ENCODE results near the gene ZNF592.
A peak's percentile ranks its signal among the peaks of the same experiment; 100 is the strongest.

The ZNF592 gene, protein sequence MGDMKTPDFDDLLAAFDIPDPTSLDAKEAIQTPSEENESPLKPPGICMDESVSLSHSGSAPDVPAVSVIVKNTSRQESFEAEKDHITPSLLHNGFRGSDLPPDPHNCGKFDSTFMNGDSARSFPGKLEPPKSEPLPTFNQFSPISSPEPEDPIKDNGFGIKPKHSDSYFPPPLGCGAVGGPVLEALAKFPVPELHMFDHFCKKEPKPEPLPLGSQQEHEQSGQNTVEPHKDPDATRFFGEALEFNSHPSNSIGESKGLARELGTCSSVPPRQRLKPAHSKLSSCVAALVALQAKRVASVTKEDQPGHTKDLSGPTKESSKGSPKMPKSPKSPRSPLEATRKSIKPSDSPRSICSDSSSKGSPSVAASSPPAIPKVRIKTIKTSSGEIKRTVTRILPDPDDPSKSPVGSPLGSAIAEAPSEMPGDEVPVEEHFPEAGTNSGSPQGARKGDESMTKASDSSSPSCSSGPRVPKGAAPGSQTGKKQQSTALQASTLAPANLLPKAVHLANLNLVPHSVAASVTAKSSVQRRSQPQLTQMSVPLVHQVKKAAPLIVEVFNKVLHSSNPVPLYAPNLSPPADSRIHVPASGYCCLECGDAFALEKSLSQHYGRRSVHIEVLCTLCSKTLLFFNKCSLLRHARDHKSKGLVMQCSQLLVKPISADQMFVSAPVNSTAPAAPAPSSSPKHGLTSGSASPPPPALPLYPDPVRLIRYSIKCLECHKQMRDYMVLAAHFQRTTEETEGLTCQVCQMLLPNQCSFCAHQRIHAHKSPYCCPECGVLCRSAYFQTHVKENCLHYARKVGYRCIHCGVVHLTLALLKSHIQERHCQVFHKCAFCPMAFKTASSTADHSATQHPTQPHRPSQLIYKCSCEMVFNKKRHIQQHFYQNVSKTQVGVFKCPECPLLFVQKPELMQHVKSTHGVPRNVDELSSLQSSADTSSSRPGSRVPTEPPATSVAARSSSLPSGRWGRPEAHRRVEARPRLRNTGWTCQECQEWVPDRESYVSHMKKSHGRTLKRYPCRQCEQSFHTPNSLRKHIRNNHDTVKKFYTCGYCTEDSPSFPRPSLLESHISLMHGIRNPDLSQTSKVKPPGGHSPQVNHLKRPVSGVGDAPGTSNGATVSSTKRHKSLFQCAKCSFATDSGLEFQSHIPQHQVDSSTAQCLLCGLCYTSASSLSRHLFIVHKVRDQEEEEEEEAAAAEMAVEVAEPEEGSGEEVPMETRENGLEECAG (N-terminal part only)

DNA sequence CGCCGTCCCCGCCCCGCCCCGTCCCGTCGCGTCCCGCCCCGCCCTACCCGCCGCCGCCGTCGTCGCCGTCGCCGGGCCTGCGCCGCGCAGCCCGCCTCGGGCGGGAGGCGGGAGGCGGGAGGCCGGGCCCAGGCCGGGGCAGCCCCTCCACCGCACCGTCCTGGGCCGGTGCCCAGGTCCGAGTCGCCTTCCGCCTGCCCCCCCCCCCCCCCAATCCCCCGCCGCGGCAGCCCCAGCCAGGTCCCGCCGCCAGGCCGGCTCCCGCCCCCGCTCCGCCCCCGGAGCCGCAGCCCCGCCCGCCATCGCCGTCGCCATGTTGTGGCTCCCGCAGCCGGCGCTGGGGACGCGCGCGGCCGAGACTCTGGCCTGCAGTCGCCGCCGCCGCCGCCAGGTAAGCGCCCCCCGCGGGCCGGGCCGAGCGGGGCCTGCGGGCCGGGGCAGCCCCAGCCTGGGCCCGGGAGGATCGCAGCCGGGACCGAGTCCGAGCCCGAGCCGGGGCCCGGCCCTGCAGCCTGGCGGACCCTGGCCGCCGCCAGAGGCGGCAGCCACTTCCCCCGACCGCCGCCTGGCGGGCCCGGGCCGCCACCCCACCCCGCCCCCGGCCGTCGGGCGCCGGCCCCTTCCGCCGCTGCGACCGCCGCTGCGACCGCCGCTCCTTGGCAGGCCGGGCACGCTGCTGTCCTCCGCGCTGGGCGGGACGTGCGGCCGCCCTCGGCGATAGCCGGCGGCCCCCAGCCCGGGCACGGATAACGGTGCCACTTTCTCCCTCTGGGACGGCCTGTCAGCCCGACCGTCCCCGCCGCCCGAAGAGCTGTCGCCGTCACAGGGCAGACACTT is at the start of gene ZNF592:
ZNF592 (plus strand) TSS at position 319 of the 837 bp plus-strand sequence. CDS start 34,084 bp downstream, outside the sequence.
- Mint-ChIP-seq H3K27me3 (no peaks in the 10 kb centered on the region), H3K36me3 (peaks cover 5% of the 10 kb centered on the region), H3K9me3 (no peaks in the 10 kb centered on the region), H3K4me3 (peak within 1 kb of the TSS; percentile 90), H3K4me1 (peaks cover 42% of the 10 kb centered on the region), H3K27ac (peak within 1 kb of the TSS; percentile 95)
- DNase-seq (ENCODE audit: low spot score in 2 of 2) (peak; percentile 79 to 88), ATAC-seq (ENCODE audit: low read depth) (peak; percentile 66)

DNA sequence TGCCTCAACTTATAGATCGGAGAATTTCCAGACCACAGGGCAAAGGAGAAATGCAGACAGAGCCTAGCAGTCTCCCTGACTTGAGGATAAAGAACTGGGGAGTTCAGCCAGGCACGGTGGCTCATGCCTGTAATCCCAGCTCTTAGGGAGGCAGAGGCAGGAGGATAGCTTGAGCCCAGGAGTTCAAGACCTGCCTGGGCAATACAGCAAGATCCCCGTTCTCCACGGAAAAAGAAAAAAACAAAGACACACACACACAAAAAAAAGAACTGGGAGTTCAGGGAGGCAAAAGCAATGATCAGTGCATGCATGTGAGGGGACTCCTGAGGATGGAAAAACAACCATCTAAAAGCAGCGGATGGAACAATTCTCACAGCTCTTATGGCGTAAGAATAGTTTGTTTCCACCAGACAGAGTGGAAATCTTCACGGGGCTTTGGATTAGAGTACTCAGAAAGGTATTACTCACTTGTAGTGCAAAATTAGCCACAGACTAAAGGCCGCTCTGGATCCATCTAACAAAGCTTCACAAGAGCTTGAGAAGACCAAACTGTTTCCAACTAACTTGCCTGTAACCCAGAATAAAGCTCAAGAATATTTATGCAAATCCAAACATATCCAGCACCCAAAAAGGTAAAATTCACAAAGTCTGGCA is 48.7 kb upstream of the ZNF592 start:
- no peak overlapping the region for H3K27ac Mint-ChIP-seq

DNA sequence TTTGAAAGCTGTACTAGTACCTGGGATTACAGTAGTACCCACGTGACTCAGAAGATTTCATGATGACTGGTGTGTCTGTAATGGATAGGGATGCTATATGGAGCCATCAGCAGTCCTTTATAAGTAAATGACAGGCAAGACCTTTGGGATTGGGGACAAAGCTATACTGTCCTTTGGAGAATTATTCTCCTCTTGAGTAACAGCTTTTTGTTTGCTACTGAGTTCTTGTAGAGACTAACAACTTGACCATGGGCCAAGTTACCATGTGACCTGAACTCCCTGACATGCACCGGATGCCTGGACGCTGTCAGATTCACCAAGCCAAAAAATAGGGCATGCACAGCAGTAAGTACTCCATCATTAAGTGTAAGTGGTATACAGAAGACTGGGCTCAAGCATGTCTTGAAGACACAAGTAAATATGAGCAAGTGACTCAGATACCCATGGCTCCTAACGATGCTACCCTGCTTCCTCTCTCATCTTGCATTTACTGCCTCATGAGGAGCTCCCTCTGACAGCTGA is 45.4 kb upstream of the ZNF592 start:
- peaks cover 5% of the 10 kb centered on the region for H3K36me3 Mint-ChIP-seq
- DNase-seq (ENCODE audit: low spot score in 2 of 2) = no peak
- H3K27ac Mint-ChIP-seq = peak overlapping the region; percentile 53
- peaks cover 37% of the 10 kb centered on the region for H3K4me1 Mint-ChIP-seq
- no peaks in the 10 kb centered on the region for H3K9me3 Mint-ChIP-seq
- no peak for ATAC-seq (ENCODE audit: low read depth)
- no peaks in the 10 kb centered on the region for H3K27me3 Mint-ChIP-seq
- H3K4me3 Mint-ChIP-seq = no peak overlapping the region

More for the DNA sequence above, 48.7 kb upstream of the ZNF592 start:
- H3K27me3 Mint-ChIP-seq = no peaks in the 10 kb centered on the region
- no peak overlapping the region for H3K4me3 Mint-ChIP-seq
- DNase-seq (ENCODE audit: low spot score in 2 of 2) = no peak
- no peak for ATAC-seq (ENCODE audit: low read depth)
- H3K9me3 Mint-ChIP-seq = no peaks in the 10 kb centered on the region
- peaks cover 39% of the 10 kb centered on the region for H3K4me1 Mint-ChIP-seq
- H3K36me3 Mint-ChIP-seq = peaks cover 4% of the 10 kb centered on the region

DNA sequence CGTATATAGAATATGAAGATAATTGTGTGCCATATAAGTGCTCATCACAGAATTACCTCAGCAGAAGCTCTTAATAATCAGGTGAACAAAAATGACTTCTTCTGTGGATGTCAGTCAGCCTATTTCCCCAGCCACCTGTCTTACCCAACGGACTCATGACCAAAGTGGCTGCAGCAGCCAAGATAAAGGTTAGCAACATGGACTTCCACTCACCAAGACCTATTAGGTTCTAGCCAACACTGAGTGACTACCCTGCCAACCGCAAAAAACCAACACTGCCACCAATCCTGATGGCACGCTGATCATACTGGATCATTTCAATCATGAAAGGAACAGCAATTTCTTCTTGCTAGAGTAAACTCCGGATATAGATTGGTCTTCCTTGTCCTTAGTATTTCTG is 44.6 kb upstream of the ZNF592 start:
- Mint-ChIP-seq H3K9me3 (no peaks in the 10 kb centered on the region), H3K27me3 (no peaks in the 10 kb centered on the region), H3K27ac (peak overlapping the region; percentile 16), H3K4me3 (no peak overlapping the region), H3K4me1 (peaks cover 38% of the 10 kb centered on the region), H3K36me3 (peaks cover 6% of the 10 kb centered on the region)
- ATAC-seq (ENCODE audit: low read depth) (no peak), DNase-seq (ENCODE audit: low spot score in 2 of 2) (no peak)

DNA sequence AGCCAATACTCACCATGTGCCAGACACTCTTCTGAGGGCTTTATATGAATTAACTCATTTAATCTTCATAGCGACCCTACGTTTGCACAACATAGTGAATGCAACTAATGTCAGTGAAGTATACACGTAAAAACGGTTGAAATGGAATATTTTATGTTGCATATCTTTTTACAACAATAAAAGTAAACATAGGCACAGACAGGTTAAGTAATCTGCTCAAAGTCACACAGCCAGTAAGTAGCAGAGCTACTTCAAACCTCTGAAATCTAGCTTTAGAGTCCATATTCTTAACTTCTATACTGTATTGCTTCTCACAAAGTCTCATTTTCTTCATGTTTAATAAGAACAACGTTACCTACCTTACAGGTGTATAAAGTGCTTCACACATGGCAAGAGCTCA is 34.0 kb upstream of the ZNF592 start:
- DNase-seq (ENCODE audit: low spot score in 2 of 2) = no peak
- Mint-ChIP-seq H3K4me1 (peaks cover 14% of the 10 kb centered on the region), H3K9me3 (no peaks in the 10 kb centered on the region), H3K36me3 (peaks cover 2% of the 10 kb centered on the region), H3K27ac (peak overlapping the region; percentile 45), H3K27me3 (no peaks in the 10 kb centered on the region), H3K4me3 (peak overlapping the region; percentile 94)
- no peak for ATAC-seq (ENCODE audit: low read depth)

DNA sequence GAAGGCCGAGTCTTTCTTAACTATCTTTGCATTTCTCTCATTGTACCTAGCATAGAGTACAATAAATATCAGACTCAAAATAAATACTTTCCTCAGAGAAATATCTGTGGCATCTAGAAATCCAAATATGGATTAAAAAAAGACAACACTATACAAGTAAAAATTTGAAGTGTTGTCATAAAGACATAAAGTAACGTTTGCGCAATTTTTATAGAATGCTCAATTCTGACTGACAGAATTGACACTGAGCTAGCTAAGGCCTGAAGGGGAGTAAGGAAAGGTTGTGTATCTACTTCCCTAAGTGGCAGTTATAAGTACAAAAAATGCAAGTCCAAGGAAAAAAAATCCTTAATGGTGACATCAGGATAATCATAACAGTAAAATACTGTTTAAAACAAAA is 33.6 kb upstream of the ZNF592 start:
- H3K9me3 Mint-ChIP-seq = no peaks in the 10 kb centered on the region
- H3K4me3 Mint-ChIP-seq = peak overlapping the region; percentile 94
- ATAC-seq (ENCODE audit: low read depth) (no peak), DNase-seq (ENCODE audit: low spot score in 2 of 2) (no peak)
- H3K36me3 Mint-ChIP-seq = peaks cover 2% of the 10 kb centered on the region
- H3K27me3 Mint-ChIP-seq = no peaks in the 10 kb centered on the region
- no peak overlapping the region for H3K27ac Mint-ChIP-seq
- H3K4me1 Mint-ChIP-seq = peaks cover 14% of the 10 kb centered on the region

DNA sequence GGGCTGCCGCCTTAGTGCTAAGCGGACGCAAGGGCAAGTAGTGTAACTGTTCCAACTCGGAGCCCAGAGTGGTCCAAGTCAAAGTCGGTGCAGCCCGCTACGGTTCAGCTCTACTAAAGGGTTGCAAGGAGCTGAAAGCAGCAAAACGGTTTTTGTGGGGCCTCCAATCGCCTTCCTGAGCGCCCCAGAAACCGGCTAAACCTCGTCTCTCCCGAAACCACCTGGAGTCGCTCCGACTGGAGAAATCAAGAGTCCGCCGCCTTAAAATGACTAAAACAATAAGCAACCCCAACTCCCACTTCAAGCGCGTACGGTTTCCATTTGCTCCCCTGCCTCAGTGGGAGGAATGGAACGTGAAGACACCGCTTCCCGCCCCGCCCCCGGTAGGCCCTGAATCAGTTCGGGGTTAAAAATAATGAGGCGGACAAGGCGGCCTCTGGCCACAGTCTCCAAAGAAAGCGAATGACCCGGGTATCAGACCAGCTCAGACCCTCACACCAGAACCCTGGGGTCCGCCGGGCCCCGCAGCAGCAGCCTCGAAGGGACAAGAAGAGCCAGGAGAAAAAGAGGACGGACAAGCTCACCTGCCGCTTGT is 32.9 kb upstream of the ZNF592 start:
- Mint-ChIP-seq H3K9me3 (no peaks in the 10 kb centered on the region), H3K4me3 (peak overlapping the region; percentile 94), H3K27me3 (no peaks in the 10 kb centered on the region), H3K4me1 (peaks cover 14% of the 10 kb centered on the region), H3K27ac (peak overlapping the region; percentile 97), H3K36me3 (peaks cover 2% of the 10 kb centered on the region)
- DNase-seq (ENCODE audit: low spot score in 2 of 2) (peak; percentile 1 to 24), ATAC-seq (ENCODE audit: low read depth) (no peak)

DNA sequence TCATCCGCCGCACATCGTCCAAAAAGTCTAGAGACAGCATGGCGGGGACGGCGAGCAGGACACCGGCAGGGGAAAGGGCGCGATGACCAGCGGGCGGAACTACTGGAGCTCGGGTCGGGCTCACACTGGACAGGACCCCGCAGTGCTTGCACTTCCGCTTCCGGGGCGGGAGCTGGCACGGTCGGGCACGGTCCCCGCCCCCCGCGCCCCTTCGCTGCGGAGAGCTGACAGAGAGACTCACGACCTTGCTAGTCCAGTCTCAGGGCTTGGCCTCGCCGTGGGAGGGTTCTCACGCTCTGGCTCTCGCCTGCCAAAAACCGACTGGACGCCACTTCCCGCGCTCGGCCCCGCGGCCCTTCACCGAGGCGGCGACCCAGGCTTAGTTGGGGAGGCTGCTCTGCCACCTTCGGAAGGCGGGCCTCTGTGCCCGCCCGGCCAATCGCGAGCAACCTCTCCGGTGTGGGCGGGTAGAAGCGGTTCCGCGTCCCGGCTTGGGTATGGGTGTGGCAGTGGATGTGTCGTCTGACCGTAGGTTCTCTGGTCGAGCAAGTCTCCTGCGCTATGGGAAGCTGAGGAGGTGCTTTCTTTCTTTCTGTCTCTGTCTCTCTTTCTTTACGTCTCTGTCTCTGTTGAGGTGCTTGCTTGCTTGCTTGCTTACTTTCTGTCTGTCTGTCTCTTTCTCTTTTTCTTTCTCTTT is 32.2 kb upstream of the ZNF592 start, which contains the start of gene SEC11A:
SEC11A (minus strand) TSS at position 104 of the 697 bp plus-strand sequence; CDS start at position 40, 64 bp downstream.
- Mint-ChIP-seq H3K27me3 (no peaks in the 10 kb centered on the region), H3K4me3 (peak within 1 kb of the TSS; percentile 94), H3K27ac (peak within 1 kb of the TSS; percentile 97), H3K36me3 (peaks cover 2% of the 10 kb centered on the region), H3K4me1 (peaks cover 18% of the 10 kb centered on the region), H3K9me3 (no peaks in the 10 kb centered on the region)
- DNase-seq (ENCODE audit: low spot score in 2 of 2) (peak; percentile 89 to 97), ATAC-seq (ENCODE audit: low read depth) (peak; percentile 94)

DNA sequence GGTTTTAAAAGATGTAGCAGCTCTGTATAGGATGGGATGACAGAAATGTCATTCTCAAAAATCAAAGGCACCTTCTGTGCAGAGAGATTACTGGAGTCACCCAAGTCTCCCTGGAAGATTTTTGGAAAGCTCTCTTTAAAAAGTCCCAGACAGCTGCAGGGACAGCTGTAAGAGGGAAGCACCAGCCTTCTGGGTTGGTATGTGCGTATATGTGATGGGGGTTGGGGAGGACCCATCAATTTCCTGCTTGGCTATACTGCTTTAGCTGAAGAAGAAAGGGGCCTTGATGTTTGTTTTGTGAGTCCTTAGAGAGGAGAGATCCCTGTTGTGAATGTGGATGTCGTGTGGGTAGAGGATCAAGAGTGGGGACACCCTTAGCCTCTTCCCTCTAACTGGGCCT is 27.0 kb upstream of the ZNF592 start:
- no peak overlapping the region for H3K4me3 Mint-ChIP-seq
- ATAC-seq (ENCODE audit: low read depth) = no peak
- no peaks in the 10 kb centered on the region for H3K9me3 Mint-ChIP-seq
- no peak for DNase-seq (ENCODE audit: low spot score in 2 of 2)
- H3K36me3 Mint-ChIP-seq = no peaks in the 10 kb centered on the region
- H3K27ac Mint-ChIP-seq = peak overlapping the region; percentile 45
- H3K4me1 Mint-ChIP-seq = peaks cover 26% of the 10 kb centered on the region
- no peaks in the 10 kb centered on the region for H3K27me3 Mint-ChIP-seq

DNA sequence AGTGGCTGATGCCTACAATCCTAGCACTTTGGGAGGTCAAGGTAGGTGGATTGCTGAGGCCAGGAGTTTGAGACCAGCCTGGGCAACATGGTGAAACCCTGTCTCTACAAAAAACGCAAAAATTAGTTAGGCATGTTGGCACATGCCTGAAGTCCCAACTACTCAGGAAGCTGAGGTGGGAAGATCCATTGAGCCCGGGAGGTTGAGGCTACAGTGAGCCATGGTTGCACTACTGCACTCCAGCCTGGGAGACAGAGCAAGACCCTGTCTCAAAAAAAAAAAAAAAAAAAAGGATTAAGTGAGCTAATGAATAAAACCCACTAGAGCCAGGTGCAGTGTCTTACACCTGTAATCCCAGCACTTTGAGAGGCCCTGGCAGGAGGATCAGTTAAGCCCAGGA is 25.8 kb upstream of the ZNF592 start:
- Mint-ChIP-seq H3K36me3 (no peaks in the 10 kb centered on the region), H3K27me3 (no peaks in the 10 kb centered on the region), H3K4me3 (no peak overlapping the region), H3K27ac (peak overlapping the region; percentile 38), H3K9me3 (no peaks in the 10 kb centered on the region), H3K4me1 (peaks cover 29% of the 10 kb centered on the region)
- DNase-seq (ENCODE audit: low spot score in 2 of 2) = no peak
- ATAC-seq (ENCODE audit: low read depth) = no peak

DNA sequence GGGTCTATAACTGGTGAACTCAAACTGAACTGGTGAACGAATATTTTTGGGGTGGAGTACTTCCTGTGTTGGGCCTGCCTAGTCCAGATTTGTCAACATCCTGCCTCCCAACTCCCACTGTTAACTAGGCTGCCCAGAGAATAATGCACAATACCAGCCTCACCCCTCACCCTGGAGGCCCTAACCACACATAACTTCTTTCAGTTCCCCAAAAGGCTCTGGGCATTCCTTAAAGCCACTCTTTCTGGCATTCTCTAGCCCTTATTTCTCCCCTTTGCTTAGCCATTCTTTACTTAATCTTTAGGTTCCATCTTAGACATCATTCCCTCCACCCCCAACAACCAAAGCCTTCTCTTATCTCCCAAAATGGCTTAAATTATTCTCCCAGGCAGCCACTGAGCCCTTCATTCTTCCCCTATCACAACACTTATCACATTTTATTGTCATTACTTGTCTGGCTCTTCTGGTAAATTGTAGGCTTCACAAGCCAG is 23.3 kb upstream of the ZNF592 start:
- no peaks in the 10 kb centered on the region for H3K9me3 Mint-ChIP-seq
- no peak for DNase-seq (ENCODE audit: low spot score in 2 of 2)
- no peaks in the 10 kb centered on the region for H3K36me3 Mint-ChIP-seq
- peak overlapping the region; percentile 67 for H3K4me3 Mint-ChIP-seq
- H3K27ac Mint-ChIP-seq = peak overlapping the region; percentile 76
- ATAC-seq (ENCODE audit: low read depth) = peak; percentile 85
- peaks cover 34% of the 10 kb centered on the region for H3K4me1 Mint-ChIP-seq
- H3K27me3 Mint-ChIP-seq = no peaks in the 10 kb centered on the region

All from memory B cell (primary cell).